Vagina (tissue), 2 donors: ENCODE results near the gene SLC29A2. TPM values are rescaled to one million over a fixed set of nuclear protein-coding genes. Genes with fewer than 3 reads are reported as not detected.

ENCODE experiments used
- DNase-seq, 2 donors: peaks; one replicate each; pipeline ENCODE4 v3.0.0-alpha.2; 2017; ENCODE audit errors: extremely low spot score in 2 of 2
- H3K27ac ChIP-seq: fragments of 200-600 bp; sonication (generic); one replicate; pipeline ENCODE4 v1.5.1; 2019
- H3K27me3 ChIP-seq: fragments of 200-600 bp; sonication (generic); one replicate; pipeline ENCODE4 v1.5.1; 2019
- H3K36me3 ChIP-seq, 2 donors: fragments of 200-600 bp; sonication (generic); one replicate each; pipeline ENCODE4 v1.5.1; 2017 to 2019
- H3K4me1 ChIP-seq: fragments of 200-600 bp; sonication (generic); one replicate; pipeline ENCODE4 v1.5.1; 2019
- H3K4me3 ChIP-seq, 2 donors: fragments of 200-600 bp; sonication (generic); 1 replicate in 1 of 2; 2 replicates in 1 of 2; pipeline ENCODE4 v1.5.1; 2016 to 2019
- H3K9me3 ChIP-seq: fragments of 200-600 bp; sonication (generic); one replicate; pipeline ENCODE4 v1.5.1; 2019
- POLR2A ChIP-seq, 2 donors: fragments of 450-650 bp; IDR thresholded peaks; one replicate each; pipeline ENCODE4 v1.6.1; 2017; ENCODE audit warnings: antibody characterized with exemption in 2 of 2, mild to moderate bottlenecking in 2 of 2, moderate library complexity in 2 of 2
- POLR2AphosphoS5 ChIP-seq, 2 donors: sonication (generic); formaldehyde crosslinking; IDR thresholded peaks; one replicate each; pipeline ENCODE4 v1.9.0; 2017; ENCODE audit warnings: antibody characterized with exemption in 2 of 2, mild to moderate bottlenecking in 2 of 2, low read depth in 1 of 2; ENCODE audit not compliant: insufficient read depth in 1 of 2
- intact Hi-C: fragments of 100-400 bp; cut with DNase I; formaldehyde crosslinking; loops from one replicate; pipeline ENCODE4 v1.15.1; 2023
- total RNA-seq: library from RNA; depleted of rRNA; stranded (reverse); fragments of >200 nt; gene quantifications from one replicate; pipeline ENCODE4 v1.2.3, GENCODE V29; 2016
- TF ChIP-seq, protein P1 (sequence below), 3 experiments: fragments of 450-650 bp in 2 of 3; fragments of 200-600 bp in 1 of 3; sonication (generic) in 1 of 3; IDR thresholded peaks; one replicate each; pipeline ENCODE4 v1.5.1; 2017 to 2019; ENCODE audit warnings: antibody characterized with exemption in 3 of 3, mild to moderate bottlenecking in 2 of 3, moderate library complexity in 2 of 3

The SLC29A2 gene
- total RNA-seq, 1 donor from 2014 or later: 4.2 TPM

- Histone ChIP-seq H3K9me3 (no peaks in the 10 kb centered on the region), H3K27ac (peak overlapping the region; percentile 67), H3K36me3 (peaks cover 0 to 27% of the 10 kb centered on the region in 2 donors), H3K4me1 (peaks cover 49% of the 10 kb centered on the region), H3K27me3 (no peaks in the 10 kb centered on the region), H3K4me3 (peak overlapping the region; percentile 52 to 59)
- DNase-seq: no peak
- TF ChIP-seq POLR2AphosphoS5 (IDR thresholded peaks at IDR 0.05; ENCODE audit: insufficient read depth in 1 of 2, low read depth in 1 of 2) (no peak), POLR2A (IDR thresholded peaks at IDR 0.05) (no peak)
- TF ChIP-seq, protein P1, sequence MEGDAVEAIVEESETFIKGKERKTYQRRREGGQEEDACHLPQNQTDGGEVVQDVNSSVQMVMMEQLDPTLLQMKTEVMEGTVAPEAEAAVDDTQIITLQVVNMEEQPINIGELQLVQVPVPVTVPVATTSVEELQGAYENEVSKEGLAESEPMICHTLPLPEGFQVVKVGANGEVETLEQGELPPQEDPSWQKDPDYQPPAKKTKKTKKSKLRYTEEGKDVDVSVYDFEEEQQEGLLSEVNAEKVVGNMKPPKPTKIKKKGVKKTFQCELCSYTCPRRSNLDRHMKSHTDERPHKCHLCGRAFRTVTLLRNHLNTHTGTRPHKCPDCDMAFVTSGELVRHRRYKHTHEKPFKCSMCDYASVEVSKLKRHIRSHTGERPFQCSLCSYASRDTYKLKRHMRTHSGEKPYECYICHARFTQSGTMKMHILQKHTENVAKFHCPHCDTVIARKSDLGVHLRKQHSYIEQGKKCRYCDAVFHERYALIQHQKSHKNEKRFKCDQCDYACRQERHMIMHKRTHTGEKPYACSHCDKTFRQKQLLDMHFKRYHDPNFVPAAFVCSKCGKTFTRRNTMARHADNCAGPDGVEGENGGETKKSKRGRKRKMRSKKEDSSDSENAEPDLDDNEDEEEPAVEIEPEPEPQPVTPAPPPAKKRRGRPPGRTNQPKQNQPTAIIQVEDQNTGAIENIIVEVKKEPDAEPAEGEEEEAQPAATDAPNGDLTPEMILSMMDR (IDR thresholded peaks at IDR 0.05): no peak
- intact Hi-C loops: no loop called here
These were observed 36.7 kb downstream of the SLC29A2 start for GRCh38 chr11:66334605-66335442.

- Histone ChIP-seq H3K27ac (no peak overlapping the region), H3K4me1 (peaks cover 49% of the 10 kb centered on the region), H3K36me3 (peaks cover 0 to 19% of the 10 kb centered on the region in 2 donors), H3K9me3 (no peaks in the 10 kb centered on the region), H3K27me3 (no peaks in the 10 kb centered on the region), H3K4me3 (no peak overlapping the region)
- intact Hi-C loops: no loop called here
- DNase-seq: no peak
- TF ChIP-seq POLR2AphosphoS5 (IDR thresholded peaks at IDR 0.05; ENCODE audit: insufficient read depth in 1 of 2, low read depth in 1 of 2): no peak
- TF ChIP-seq, protein P1 (IDR thresholded peaks at IDR 0.05): no peak
- no peak for TF ChIP-seq POLR2A (IDR thresholded peaks at IDR 0.05)
These were observed 37.5 kb downstream of the SLC29A2 start for GRCh38 chr11:66333896-66334604.

DNA sequence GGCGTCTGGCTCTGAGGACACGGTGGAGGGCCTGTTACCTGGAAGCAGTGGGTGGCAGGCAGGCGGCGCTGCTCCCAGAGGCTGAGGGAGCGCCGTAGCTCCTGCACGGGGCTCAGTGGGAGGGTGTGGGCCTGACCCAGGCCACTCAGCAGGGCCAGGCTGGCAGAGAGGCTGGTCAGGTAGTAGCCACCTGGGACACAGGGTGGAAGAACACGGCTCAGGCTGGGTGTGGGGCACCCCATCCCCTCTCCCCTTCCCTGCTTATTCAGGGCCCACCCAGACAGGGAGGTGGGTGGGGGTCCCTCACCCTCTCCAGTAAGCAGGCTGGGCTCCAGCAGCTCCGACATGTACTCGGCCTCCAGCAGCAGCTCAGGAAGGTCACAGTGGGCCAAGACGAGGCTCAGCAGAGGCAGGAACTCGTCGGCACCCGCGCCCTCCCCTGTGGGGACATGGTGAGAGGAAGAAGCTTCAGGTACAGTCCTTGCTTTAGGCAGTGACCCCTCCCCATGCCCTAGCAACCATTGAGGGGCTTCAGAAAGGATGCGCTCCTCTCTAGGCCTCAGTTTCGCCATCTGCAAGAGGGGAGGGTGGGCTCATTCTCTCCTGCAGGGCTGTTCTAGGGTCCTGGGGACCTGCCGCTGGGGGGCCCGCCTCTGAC is 38.2 kb downstream of the SLC29A2 start:
- H3K27ac ChIP-seq: no peak overlapping the region
- peaks cover 0 to 14% of the 10 kb centered on the region in 2 donors for H3K36me3 ChIP-seq
- no peaks in the 10 kb centered on the region for H3K27me3 ChIP-seq
- peaks cover 50% of the 10 kb centered on the region for H3K4me1 ChIP-seq
- H3K9me3 ChIP-seq: no peaks in the 10 kb centered on the region
- TF ChIP-seq, protein P1 (IDR thresholded peaks at IDR 0.05): no peak
- H3K4me3 ChIP-seq: no peak overlapping the region
- intact Hi-C loops: no loop called here
- no peak for DNase-seq

GRCh38 chr11:66332371-66333219 is 39.0 kb downstream of the SLC29A2 start:
- Histone ChIP-seq H3K9me3 (no peaks in the 10 kb centered on the region), H3K4me1 (peaks cover 50% of the 10 kb centered on the region), H3K4me3 (no peak overlapping the region), H3K27me3 (no peaks in the 10 kb centered on the region), H3K36me3 (peaks cover 0 to 12% of the 10 kb centered on the region in 2 donors), H3K27ac (no peak overlapping the region)
- intact Hi-C loops: no loop called here
- TF ChIP-seq POLR2AphosphoS5 (IDR thresholded peaks at IDR 0.05; ENCODE audit: insufficient read depth in 1 of 2, low read depth in 1 of 2): no peak
- no peak for TF ChIP-seq POLR2A (IDR thresholded peaks at IDR 0.05)
- TF ChIP-seq, protein P1 (IDR thresholded peaks at IDR 0.05): no peak
- DNase-seq: no peak
